SH-SY5Y (cell line): ENCODE data around the gene PLXDC2.

Source experiments
- GATA2 ChIP-seq: IDR thresholded peaks from 2 replicates; pipeline ENCODE4 v1.6.1; 2011; ENCODE audit warnings: mild to moderate bottlenecking, low read depth, low read length
- GATA3 ChIP-seq: IDR thresholded peaks from 2 replicates; pipeline ENCODE4 v1.6.1; 2011; ENCODE audit warnings: low read depth, mild to moderate bottlenecking, low read length, moderate library complexity

GRCh38 chr10:19961076-19962053, 145.1 kb downstream of the PLXDC2 start:
- no peak for TF ChIP-seq GATA2
- no peak for TF ChIP-seq GATA3
